ENCODE results near the gene FAM227A.

GRCh38 chr22:38638216-38638615, 18.0 kb downstream of the FAM227A start:
- TF ChIP-seq GATA2 (IDR thresholded peaks at IDR 0.05; ENCODE audit: insufficient read depth, insufficient read length, low read depth, low read length) = no peak
- no peak for TF ChIP-seq CTCF (IDR thresholded peaks at IDR 0.05; ENCODE audit: extremely low read depth in 1 of 2, insufficient read depth in 1 of 2, low read depth in 1 of 2, low read length in 2 of 2)
- TF ChIP-seq POLR2A (IDR thresholded peaks at IDR 0.05; ENCODE audit: low read depth, low read length) = no peak
- no peak for TF ChIP-seq MAX (IDR thresholded peaks at IDR 0.05; ENCODE audit: insufficient read depth, insufficient read length)
- TF ChIP-seq EZH2 (IDR thresholded peaks at IDR 0.05; ENCODE audit: borderline replicate concordance, low read depth, low read length, severe bottlenecking) = no peak
- TF ChIP-seq POLR2AphosphoS5 (IDR thresholded peaks at IDR 0.05; ENCODE audit: insufficient read depth, low read depth, low read length) = no peak

Measured in endothelial cell of umbilical vein (primary cell).